H1 (cell line): ENCODE data around the gene RBM43. TPM values are rescaled to one million over a fixed set of nuclear protein-coding genes. Genes with fewer than 3 reads are reported as not detected.

Source experiments
- CTCF ChIA-PET: fragments of 300-600 bp; sonication (Branson Sonifier 250); formaldehyde crosslinking; loops from one replicate; lab custom pipeline; 2021; ENCODE audit not compliant: partially characterized antibody; lab: Charles Lee
- POLR2A ChIA-PET: fragments of 300-600 bp; sonication (Branson Sonifier 250); formaldehyde crosslinking; loops from one replicate; lab custom pipeline; 2021; ENCODE audit warnings: inconsistent platforms; ENCODE audit not compliant: partially characterized antibody; lab: Charles Lee
- DNase-seq, 2 experiments: peaks; one replicate each; pipeline versions ENCODE4 v3.0.0 to v3.0.0-alpha.2; 2010 to 2022; ENCODE audit warnings: low spot score in 2 of 2, low read depth in 1 of 2, mixed read lengths in 1 of 2
- FAIRE-seq: peaks from 2 replicates; lab custom pipeline; 2011; peaks lifted over from hg19 to GRCh38; lab: Jason Lieb, UNC
- H2AFZ ChIP-seq: 2 replicates; pipeline ENCODE4 v1.8.1; 2012; ENCODE audit warnings: low read length, inconsistent platforms
- H2AK5ac ChIP-seq: 2 replicates; pipeline ENCODE4 v1.6.1; 2013; ENCODE audit warnings: low read depth, low read length
- H2BK120ac ChIP-seq: replicated peaks from 2 replicates; pipeline ENCODE3; 2013; ENCODE audit warnings: low read depth, low read length, inconsistent platforms
- H2BK12ac ChIP-seq: 2 replicates; pipeline ENCODE4 v1.6.1; 2013; ENCODE audit warnings: low read depth, low read length
- H2BK15ac ChIP-seq: 2 replicates; pipeline ENCODE4 v1.6.1; 2013; ENCODE audit warnings: low read length
- H2BK20ac ChIP-seq: 2 replicates; pipeline ENCODE4 v1.6.1; 2013; ENCODE audit warnings: low read length
- H2BK5ac ChIP-seq: 2 replicates; pipeline ENCODE4 v1.6.1; 2013; ENCODE audit warnings: low read depth, low read length
- H3K14ac ChIP-seq: 2 replicates; pipeline ENCODE4 v1.6.1; 2013; ENCODE audit warnings: inconsistent platforms; ENCODE audit not compliant: insufficient read length
- H3K18ac ChIP-seq: 2 replicates; pipeline ENCODE4 v1.6.1; 2013; ENCODE audit warnings: low read length; ENCODE audit errors: extremely low read depth
- H3K23ac ChIP-seq: 2 replicates; pipeline ENCODE4 v1.6.1; 2013; ENCODE audit warnings: inconsistent platforms; ENCODE audit not compliant: insufficient read length
- H3K23me2 ChIP-seq: 2 replicates; pipeline ENCODE4 v1.6.1; 2013; ENCODE audit warnings: low read depth, low read length
- H3K27ac ChIP-seq: 2 replicates; pipeline ENCODE4 v1.6.1; 2011; ENCODE audit warnings: low read depth, low read length, inconsistent platforms
- H3K27me3 ChIP-seq, 4 experiments: replicated peaks in 1 of 4; 1 replicate in 1 of 4; 2 replicates in 3 of 4; pipeline versions ENCODE4 v1.6.1 to v1.8.1; 2011 to 2013; ENCODE audit warnings: low read length in 3 of 4, mild to moderate bottlenecking in 3 of 4, inconsistent platforms in 2 of 4, mixed read lengths in 2 of 4, moderate library complexity in 1 of 4; ENCODE audit not compliant: control insufficient read depth in 3 of 4, insufficient read depth in 3 of 4; ENCODE audit errors: extremely low read depth in 1 of 4
- H3K36me3 ChIP-seq, 4 experiments: 2 replicates each; pipeline versions ENCODE4 v1.6.1 to v1.8.1; 2011 to 2013; ENCODE audit warnings: mild to moderate bottlenecking in 4 of 4, low read length in 3 of 4, moderate library complexity in 2 of 4, control low read depth in 1 of 4, inconsistent platforms in 1 of 4; ENCODE audit not compliant: insufficient read depth in 4 of 4, control insufficient read depth in 2 of 4
- H3K4ac ChIP-seq: replicated peaks from 2 replicates; pipeline ENCODE3; 2013; ENCODE audit warnings: low read length, low read depth, mixed read lengths, inconsistent platforms; ENCODE audit not compliant: insufficient read length
- H3K4me1 ChIP-seq, 4 experiments: replicated peaks in 1 of 4; 1 replicate in 1 of 4; 2 replicates in 3 of 4; pipeline versions ENCODE4 v1.6.1 to v1.8.1; 2011 to 2013; ENCODE audit warnings: low read length in 3 of 4, inconsistent platforms in 2 of 4, mixed read lengths in 1 of 4; ENCODE audit not compliant: insufficient read depth in 4 of 4, control insufficient read depth in 3 of 4
- H3K4me2 ChIP-seq, 2 experiments: 2 replicates each; pipeline versions ENCODE4 v1.6.1 to v1.8.1; 2011 to 2013; ENCODE audit warnings: low read depth in 2 of 2, low read length in 2 of 2, control low read depth in 1 of 2, inconsistent platforms in 1 of 2, mild to moderate bottlenecking in 1 of 2; ENCODE audit not compliant: insufficient read depth in 1 of 2
- H3K4me3 ChIP-seq, 4 experiments: fragments of 200-600, 300-600 bp in 1 of 4; sonication (generic), shearing (Covaris generic), sonication (Bioruptor Twin) in 1 of 4; 2 replicates each; pipeline versions ENCODE4 v1.5.1 to v1.8.1; 2011 to 2016; ENCODE audit warnings: low read length in 4 of 4, low read depth in 3 of 4, control low read depth in 2 of 4, inconsistent platforms in 2 of 4, mild to moderate bottlenecking in 2 of 4, mixed read lengths in 1 of 4, moderate library complexity in 1 of 4; ENCODE audit not compliant: insufficient read depth in 2 of 4; ENCODE audit errors: extremely low read depth in 1 of 4
- H3K56ac ChIP-seq: replicated peaks from 2 replicates; pipeline ENCODE3; 2013; ENCODE audit warnings: low read depth, mild to moderate bottlenecking, mixed read lengths, low read length, inconsistent platforms; ENCODE audit not compliant: insufficient read length
- H3K79me1 ChIP-seq: 2 replicates; pipeline ENCODE4 v1.6.1; 2013; ENCODE audit warnings: low read depth, low read length, control low read depth
- H3K79me2 ChIP-seq, 2 experiments: 2 replicates each; pipeline versions ENCODE4 v1.6.1 to v1.8.1; 2012 to 2013; ENCODE audit warnings: low read length in 2 of 2, mild to moderate bottlenecking in 2 of 2, inconsistent platforms in 1 of 2; ENCODE audit not compliant: insufficient read depth in 2 of 2, control insufficient read depth in 1 of 2
- H3K9ac ChIP-seq, 4 experiments: replicated peaks in 1 of 4; 1 replicate in 1 of 4; 2 replicates in 3 of 4; pipeline versions ENCODE4 v1.6.1 to v1.8.1; 2011 to 2013; ENCODE audit warnings: low read depth in 3 of 4, low read length in 3 of 4, control low read depth in 2 of 4, mild to moderate bottlenecking in 2 of 4, moderate library complexity in 2 of 4, inconsistent platforms in 1 of 4; ENCODE audit errors: extremely low read depth in 1 of 4
- H3K9me3 ChIP-seq, 2 experiments: 2 replicates each; pipeline versions ENCODE4 v1.6.1 to v1.8.1; 2012 to 2013; ENCODE audit warnings: mild to moderate bottlenecking in 2 of 2, moderate library complexity in 2 of 2, control low read depth in 1 of 2, inconsistent platforms in 1 of 2, low read depth in 1 of 2, low read length in 1 of 2, mixed read lengths in 1 of 2; ENCODE audit not compliant: insufficient read depth in 2 of 2
- H4K20me1 ChIP-seq, 2 experiments: replicated peaks in 1 of 2; 2 replicates each; pipeline versions ENCODE3 to v1.8.1; 2011 to 2013; ENCODE audit warnings: inconsistent platforms in 2 of 2, low read length in 2 of 2, mild to moderate bottlenecking in 1 of 2; ENCODE audit not compliant: insufficient read depth in 2 of 2, control insufficient read depth in 1 of 2
- H4K5ac ChIP-seq: 2 replicates; pipeline ENCODE4 v1.6.1; 2013; ENCODE audit warnings: low read length, low read depth, mixed read lengths, inconsistent platforms; ENCODE audit not compliant: insufficient read length
- H4K8ac ChIP-seq: 2 replicates; pipeline ENCODE4 v1.8.0; 2013; ENCODE audit warnings: mild to moderate bottlenecking, moderate library complexity, low read length, inconsistent platforms; ENCODE audit not compliant: insufficient read depth; ENCODE audit errors: extremely low read depth
- H4K91ac ChIP-seq: replicated peaks from 2 replicates; pipeline ENCODE3; 2013; ENCODE audit warnings: low read length, mixed read lengths, inconsistent platforms; ENCODE audit not compliant: insufficient read length
- ATF2 ChIP-seq: IDR thresholded peaks from 2 replicates; pipeline ENCODE4 v1.6.1; 2012; ENCODE audit warnings: low read length, inconsistent platforms
- CBX8 ChIP-seq: fragments of 300-800, 300-1000 bp; sonication (generic); IDR thresholded peaks from 2 replicates; pipeline ENCODE4 v1.7.1; 2016; ENCODE audit warnings: low read depth, low read length, borderline replicate concordance
- CEBPB ChIP-seq: IDR thresholded peaks from 2 replicates; pipeline ENCODE4 v1.6.1; 2012; ENCODE audit warnings: low read depth, low read length
- KDM5A ChIP-seq: fragments of 200-600 bp; IDR thresholded peaks from 2 replicates; pipeline ENCODE4 v1.7.1; 2012; ENCODE audit warnings: mild to moderate bottlenecking, low read length, inconsistent platforms, mixed read lengths
- POLR2AphosphoS5 ChIP-seq: IDR thresholded peaks from 2 replicates; pipeline ENCODE4 v1.6.1; 2011; ENCODE audit warnings: low read depth, low read length
- RBBP5 ChIP-seq: IDR thresholded peaks from 2 replicates; pipeline ENCODE4 v1.7.1; 2012; ENCODE audit warnings: low read depth, mild to moderate bottlenecking, inconsistent platforms, low read length, moderate library complexity, borderline replicate concordance
- RNF2 ChIP-seq: fragments of 200-900, 300-1000 bp; sonication (generic); IDR thresholded peaks from 2 replicates; pipeline ENCODE4 v1.7.1; 2016; ENCODE audit warnings: borderline replicate concordance, low read depth, mild to moderate bottlenecking, antibody characterized with exemption, low read length; ENCODE audit not compliant: poor library complexity, severe bottlenecking; ENCODE audit errors: missing control alignments
- SP1 ChIP-seq: IDR thresholded peaks from 2 replicates; pipeline ENCODE4 v1.6.1; 2011; ENCODE audit warnings: low read depth, low read length
- SP2 ChIP-seq: IDR thresholded peaks from 2 replicates; pipeline ENCODE4 v1.6.1; 2012; ENCODE audit warnings: mild to moderate bottlenecking, low read length, inconsistent platforms
- TBP ChIP-seq: IDR thresholded peaks from 2 replicates; pipeline ENCODE4 v1.6.1; 2011; ENCODE audit warnings: low read depth, low read length, improper control_type of control experiment
- TEAD4 ChIP-seq: IDR thresholded peaks from 2 replicates; pipeline ENCODE4 v1.6.1; 2012; ENCODE audit warnings: low read depth, low read length, inconsistent platforms, mixed read lengths
- WGBS, 2 experiments: shearing (Covaris generic) in 1 of 2; methylation state at CpG; one replicate each; pipeline versions ENCODE4 v1.1.6 to v1.1.7; 2013 to 2015; ENCODE audit warnings: low lambda C conversion rate in 2 of 2, mixed read lengths in 2 of 2, inconsistent platforms in 1 of 2, low coverage in 1 of 2, missing lambda C conversion rate in 1 of 2; ENCODE audit not compliant: insufficient replicate concordance in 2 of 2, insufficient coverage in 1 of 2, insufficient read length in 1 of 2; ENCODE audit errors: extremely low coverage in 1 of 2, missing lambda C conversion rate in 1 of 2; 5-methylcytosine and 5-hydroxymethylcytosine counted together
- polyA plus RNA-seq, 7 experiments: library from polyadenylated mRNA; depleted of rRNA in 3 of 7; stranded (reverse) in 5 of 7; unstranded in 2 of 7; fragments of >200 nt in 5 of 7; fragments of 200-250 nt in 2 of 7; gene quantifications; 1 replicate in 5 of 7; 2 replicates in 1 of 7; 4 replicates in 1 of 7; pipeline versions ENCODE4 v1.2.1 to v1.2.3, GENCODE V29; 2011 to 2013; ENCODE audit warnings: missing spikeins in 2 of 7, mixed read lengths in 2 of 7
- total RNA-seq: library from RNA; stranded (reverse); fragmentation: NEBNext Ultra II Directional; extraction: Animal tissue kit (Norgen Biotek cat#: 25700); gene quantifications from 2 replicates; pipeline ENCODE4 v1.2.1, GENCODE V29; 2021

RBM43 gene
- total and polyA plus RNA-seq, 2 of the 8 experiments (the other 6 are each of a cell fraction or from before 2014, with no cell fraction given): 1.7 to 2.0 TPM

- H4K5ac ChIP-seq: no peak overlapping the region
- no peak overlapping the region for H3K27ac ChIP-seq
- no peak overlapping the region for H3K56ac ChIP-seq
- no peak overlapping the region for H2BK120ac ChIP-seq
- DNase-seq: no peak
- 94% methylated on average over 3 of the region's 3 CpGs; no CpG with 5 or more reads in 1 of the 2 experiments for WGBS, 2 experiments
- CTCF ChIA-PET: interaction anchor here (1.7 to 1.9 kb wide), 2 partner anchors 19 to 226 kb away, joined by 4 to 9 read pairs; no protein-coding TSS in a partner anchor
- H2BK15ac ChIP-seq: no peak overlapping the region
- no peak overlapping the region for H3K23ac ChIP-seq
- no peak for TF ChIP-seq CEBPB
- TF ChIP-seq RNF2: no peak
- TF ChIP-seq KDM5A: no peak
- no peak for TF ChIP-seq SP1
- no peak for TF ChIP-seq SP2
- TF ChIP-seq TEAD4: no peak
- TF ChIP-seq CBX8: no peak
- TF ChIP-seq ATF2: no peak
- TF ChIP-seq RBBP5: no peak
- no peak for TF ChIP-seq TBP
- no peak for TF ChIP-seq POLR2AphosphoS5
- TF ChIP-seq, all 59 proteins: peak for 0
- H4K20me1 ChIP-seq: no peaks in the 10 kb centered on the region
- no peak overlapping the region for H2AFZ ChIP-seq
- no peak overlapping the region for H3K4me3 ChIP-seq
- no peaks in the 10 kb centered on the region for H3K79me1 ChIP-seq
- no peak overlapping the region for H4K91ac ChIP-seq
- no peak overlapping the region for H2BK20ac ChIP-seq
- no peak for FAIRE-seq
- no peak overlapping the region for H2BK12ac ChIP-seq
- H3K9ac ChIP-seq: no peak overlapping the region
- no peaks in the 10 kb centered on the region for H3K79me2 ChIP-seq
- no peak overlapping the region for H2AK5ac ChIP-seq
- H3K18ac ChIP-seq: no peak overlapping the region
- POLR2A ChIA-PET: no interaction called here
- no peak overlapping the region for H3K4ac ChIP-seq
- no peak overlapping the region for H2BK5ac ChIP-seq
- no peak overlapping the region for H3K4me2 ChIP-seq
- H3K36me3 ChIP-seq: no peaks in the 10 kb centered on the region
- no peak overlapping the region for H3K14ac ChIP-seq
- H4K8ac ChIP-seq: no peak overlapping the region
- no peaks in the 10 kb centered on the region for H3K27me3 ChIP-seq
- H3K23me2 ChIP-seq: peaks cover 3% of the 10 kb centered on the region; the same call in 1 of the 2 replicates
- peaks cover 2 to 16% (median 7%) of the 10 kb centered on the region in 4 experiments for H3K4me1 ChIP-seq
- no peaks in the 10 kb centered on the region for H3K9me3 ChIP-seq
Observed at GRCh38 chr2:151258121-151258520, 3.5 kb downstream of the RBM43 start.
